GM12878 (cell line): ENCODE results near the gene APOBEC3H. TPM values are rescaled to one million over a fixed set of nuclear protein-coding genes. Genes with fewer than 3 reads are reported as not detected.

Source experiments
- ATF7 ChIP-seq: fragments of 450-650 bp; IDR thresholded peaks from 2 replicates; pipeline ENCODE4 v1.6.1; 2016; ENCODE audit warnings: low read depth, mild to moderate bottlenecking
- BCL11A ChIP-seq: IDR thresholded peaks from 2 replicates; pipeline ENCODE4 v1.6.1; 2011; ENCODE audit warnings: low read depth, low read length
- BMI1 ChIP-seq: fragments of 450-650 bp; IDR thresholded peaks from 2 replicates; pipeline ENCODE4 v1.6.1; 2016; ENCODE audit warnings: mild to moderate bottlenecking, moderate library complexity, borderline replicate concordance
- CBX5 ChIP-seq: sonication (generic); IDR thresholded peaks from 2 replicates; pipeline ENCODE4 v1.6.1; 2016; ENCODE audit warnings: low read depth, moderate library complexity, mild to moderate bottlenecking, inconsistent platforms
- CREB1 ChIP-seq: IDR thresholded peaks from 2 replicates; pipeline ENCODE4 v1.6.1; 2012; ENCODE audit warnings: low read depth, mild to moderate bottlenecking, inconsistent platforms
- ESRRA ChIP-seq: IDR thresholded peaks from 2 replicates; pipeline ENCODE4 v1.6.1; 2012; ENCODE audit warnings: mild to moderate bottlenecking, low read length, improper control_type of control experiment
- ETV6 ChIP-seq, 2 experiments: fragments of 450-650 bp in 1 of 2; IDR thresholded peaks in 1 of 2; conservative IDR thresholded peaks in 1 of 2; 2 replicates each; pipeline ENCODE4 v1.6.1; 2014; ENCODE audit warnings: antibody characterized with exemption in 1 of 2, borderline replicate concordance in 1 of 2, low read depth in 1 of 2, mild to moderate bottlenecking in 1 of 2, moderate library complexity in 1 of 2
- HDAC6 ChIP-seq: fragments of 200-600 bp; sonication (generic); IDR thresholded peaks from one replicate; pipeline ENCODE4 v1.8.0; 2017; ENCODE audit warnings: antibody characterized with exemption; ENCODE audit not compliant: unreplicated experiment
- JUND ChIP-seq: IDR thresholded peaks from 2 replicates; pipeline ENCODE4 v1.6.1; 2012; ENCODE audit warnings: low read depth, mild to moderate bottlenecking, low read length, improper control_type of control experiment, moderate library complexity
- LARP7 ChIP-seq: fragments of 450-650 bp; IDR thresholded peaks from 2 replicates; pipeline ENCODE4 v1.6.1; 2017; ENCODE audit warnings: mild to moderate bottlenecking
- NFIC ChIP-seq: IDR thresholded peaks from 2 replicates; pipeline ENCODE4 v1.6.1; 2012; ENCODE audit warnings: low read depth, mild to moderate bottlenecking, inconsistent platforms, low read length, moderate library complexity
- NR2C1 ChIP-seq: fragments of 450-650 bp; IDR thresholded peaks from 2 replicates; pipeline ENCODE4 v1.6.1; 2017; ENCODE audit warnings: antibody characterized with exemption, mild to moderate bottlenecking, moderate library complexity
- PAX5 ChIP-seq: IDR thresholded peaks from 2 replicates; pipeline ENCODE4 v1.6.1; 2011; ENCODE audit warnings: low read depth, low read length, borderline replicate concordance
- POU2F2 ChIP-seq: IDR thresholded peaks from 3 replicates; pipeline ENCODE4 v1.6.1; 2011; ENCODE audit warnings: low read depth, mild to moderate bottlenecking, low read length, borderline replicate concordance
- RELA ChIP-seq: fragments of 450-650 bp; IDR thresholded peaks from 2 replicates; pipeline ENCODE4 v1.8.0; 2014; ENCODE audit warnings: borderline replicate concordance; ENCODE audit not compliant: partially characterized antibody
- SREBF1 ChIP-seq: IDR thresholded peaks from 2 replicates; pipeline ENCODE4 v1.6.1; 2012; ENCODE audit warnings: mild to moderate bottlenecking, low read length
- SUPT20H ChIP-seq: IDR thresholded peaks from 2 replicates; pipeline ENCODE4 v1.6.1; 2011; ENCODE audit warnings: low read depth, mild to moderate bottlenecking, low read length, moderate library complexity, borderline replicate concordance; ENCODE audit not compliant: control insufficient read depth
- SUZ12 ChIP-seq: fragments of 200-600 bp; sonication (generic); IDR thresholded peaks from one replicate; pipeline ENCODE4 v1.6.1; 2018; ENCODE audit warnings: antibody characterized with exemption, mild to moderate bottlenecking; ENCODE audit not compliant: unreplicated experiment
- ZNF207 ChIP-seq: fragments of 450-650 bp; IDR thresholded peaks from 2 replicates; pipeline ENCODE4 v1.6.1; 2014; ENCODE audit warnings: antibody characterized with exemption, mild to moderate bottlenecking, borderline replicate concordance
- polyA plus RNA-seq, 11 experiments: library from polyadenylated mRNA; depleted of rRNA in 4 of 11; unstranded in 6 of 11; stranded (reverse) in 5 of 11; fragments of >200 nt; fragmentation: Nextera tagmentation in 4 of 11; fragmentation: Illumina TruSeq in 1 of 11; extraction: Ambion mirVana in 4 of 11; extraction: Trizol in 1 of 11; gene quantifications; 1 replicate in 1 of 11; 2 replicates in 10 of 11; pipeline versions ENCODE4 v1.2.1 to v1.2.3, GENCODE V29; 2011 to 2016; ENCODE audit warnings: inconsistent platforms in 2 of 11, missing spikeins in 2 of 11, low read depth in 1 of 11
- total RNA-seq, 4 experiments: library from RNA; depleted of rRNA in 3 of 4; stranded (reverse); fragments of >200 nt in 3 of 4; fragmentation: Illumina TruSeq in 1 of 4; extraction: Trizol in 1 of 4; gene quantifications; 2 replicates each; pipeline versions ENCODE4 v1.2.1 to v1.2.3, GENCODE V29; 2013 to 2021
- TF ChIP-seq, protein P1 (sequence below): fragments of 450-650 bp; IDR thresholded peaks from 2 replicates; pipeline ENCODE4 v1.6.1; 2017; ENCODE audit warnings: low read depth, mild to moderate bottlenecking, moderate library complexity
- TF ChIP-seq, protein P2 (sequence below): fragments of 450-650 bp; IDR thresholded peaks from 2 replicates; pipeline ENCODE4 v1.6.1; 2016; ENCODE audit warnings: mild to moderate bottlenecking
- TF ChIP-seq, protein P3 (sequence below): fragments of 450-650 bp; formaldehyde crosslinking; IDR thresholded peaks from 2 replicates; pipeline ENCODE4 v1.4.0; 2020; ENCODE audit warnings: mild to moderate bottlenecking, moderate library complexity
- TF ChIP-seq, protein P4 (sequence below): IDR thresholded peaks from 2 replicates; pipeline ENCODE4 v1.6.1; 2012; ENCODE audit warnings: low read depth, low read length, improper control_type of control experiment

APOBEC3H gene
- total and polyA plus RNA-seq, 10 of the 15 experiments (the other 5 are each of a cell fraction or from before 2014, with no cell fraction given), result 7.5 to 23.0 (median 14.8) TPM

DNA sequence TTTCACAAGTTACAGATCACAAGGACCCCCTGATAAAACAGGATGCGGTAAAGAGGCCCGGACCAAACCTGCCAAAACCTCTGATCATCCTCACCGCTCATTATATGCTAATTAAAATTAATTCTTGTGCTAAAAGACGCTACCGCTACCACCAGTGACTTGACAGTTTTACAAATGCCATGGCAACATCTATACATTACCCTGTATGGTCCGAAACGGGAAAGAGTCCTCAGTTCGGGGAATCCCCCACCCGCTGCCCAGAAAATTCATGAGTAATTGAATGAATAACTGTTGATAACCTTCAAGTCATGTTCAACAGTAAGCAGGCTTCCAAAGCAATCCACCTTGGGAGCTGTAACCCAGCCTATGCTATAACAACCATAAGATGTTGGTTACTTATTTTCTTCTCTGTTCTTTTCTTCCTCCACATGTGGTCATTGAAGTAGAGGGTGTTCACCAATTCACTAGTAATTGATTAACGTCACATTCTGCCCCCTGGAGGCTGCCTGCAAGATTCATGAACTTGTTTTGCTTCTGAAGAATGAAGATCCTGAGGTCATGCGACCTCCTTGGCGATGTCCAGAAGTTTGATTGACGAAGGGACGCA, 20.6 kb downstream of the APOBEC3H start (continued):
- peak; percentile 97 for TF ChIP-seq RELA
- TF ChIP-seq HDAC6, result no peak
- no peak for TF ChIP-seq SUPT20H
- TF ChIP-seq, protein P1, sequence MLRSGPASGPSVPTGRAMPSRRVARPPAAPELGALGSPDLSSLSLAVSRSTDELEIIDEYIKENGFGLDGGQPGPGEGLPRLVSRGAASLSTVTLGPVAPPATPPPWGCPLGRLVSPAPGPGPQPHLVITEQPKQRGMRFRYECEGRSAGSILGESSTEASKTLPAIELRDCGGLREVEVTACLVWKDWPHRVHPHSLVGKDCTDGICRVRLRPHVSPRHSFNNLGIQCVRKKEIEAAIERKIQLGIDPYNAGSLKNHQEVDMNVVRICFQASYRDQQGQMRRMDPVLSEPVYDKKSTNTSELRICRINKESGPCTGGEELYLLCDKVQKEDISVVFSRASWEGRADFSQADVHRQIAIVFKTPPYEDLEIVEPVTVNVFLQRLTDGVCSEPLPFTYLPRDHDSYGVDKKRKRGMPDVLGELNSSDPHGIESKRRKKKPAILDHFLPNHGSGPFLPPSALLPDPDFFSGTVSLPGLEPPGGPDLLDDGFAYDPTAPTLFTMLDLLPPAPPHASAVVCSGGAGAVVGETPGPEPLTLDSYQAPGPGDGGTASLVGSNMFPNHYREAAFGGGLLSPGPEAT, result peak; percentile 90
- TF ChIP-seq LARP7, result no peak
- TF ChIP-seq PAX5, result peak; percentile 67; the same call in 1 of the 2 replicates
- TF ChIP-seq NR2C1, result peak; percentile 11; the same call in 1 of the 2 replicates
- TF ChIP-seq, protein P2, sequence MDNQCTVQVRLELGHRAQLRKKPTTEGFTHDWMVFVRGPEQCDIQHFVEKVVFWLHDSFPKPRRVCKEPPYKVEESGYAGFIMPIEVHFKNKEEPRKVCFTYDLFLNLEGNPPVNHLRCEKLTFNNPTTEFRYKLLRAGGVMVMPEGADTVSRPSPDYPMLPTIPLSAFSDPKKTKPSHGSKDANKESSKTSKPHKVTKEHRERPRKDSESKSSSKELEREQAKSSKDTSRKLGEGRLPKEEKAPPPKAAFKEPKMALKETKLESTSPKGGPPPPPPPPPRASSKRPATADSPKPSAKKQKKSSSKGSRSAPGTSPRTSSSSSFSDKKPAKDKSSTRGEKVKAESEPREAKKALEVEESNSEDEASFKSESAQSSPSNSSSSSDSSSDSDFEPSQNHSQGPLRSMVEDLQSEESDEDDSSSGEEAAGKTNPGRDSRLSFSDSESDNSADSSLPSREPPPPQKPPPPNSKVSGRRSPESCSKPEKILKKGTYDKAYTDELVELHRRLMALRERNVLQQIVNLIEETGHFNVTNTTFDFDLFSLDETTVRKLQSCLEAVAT, result peak; percentile 46; the same call in 1 of the 2 replicates
- 0 out of 4 replicates have a peak, but pooled peaks of 1 of the 2 experiments have one; percentile 41 for TF ChIP-seq ETV6 (conservative IDR thresholded peaks at IDR 0.05 in 1 of 2, IDR thresholded peaks at IDR 0.05 in 1 of 2; ENCODE audit: borderline replicate concordance in 1 of 2, low read depth in 1 of 2)
- peak; percentile 97 for TF ChIP-seq BMI1
- TF ChIP-seq, protein P3, sequence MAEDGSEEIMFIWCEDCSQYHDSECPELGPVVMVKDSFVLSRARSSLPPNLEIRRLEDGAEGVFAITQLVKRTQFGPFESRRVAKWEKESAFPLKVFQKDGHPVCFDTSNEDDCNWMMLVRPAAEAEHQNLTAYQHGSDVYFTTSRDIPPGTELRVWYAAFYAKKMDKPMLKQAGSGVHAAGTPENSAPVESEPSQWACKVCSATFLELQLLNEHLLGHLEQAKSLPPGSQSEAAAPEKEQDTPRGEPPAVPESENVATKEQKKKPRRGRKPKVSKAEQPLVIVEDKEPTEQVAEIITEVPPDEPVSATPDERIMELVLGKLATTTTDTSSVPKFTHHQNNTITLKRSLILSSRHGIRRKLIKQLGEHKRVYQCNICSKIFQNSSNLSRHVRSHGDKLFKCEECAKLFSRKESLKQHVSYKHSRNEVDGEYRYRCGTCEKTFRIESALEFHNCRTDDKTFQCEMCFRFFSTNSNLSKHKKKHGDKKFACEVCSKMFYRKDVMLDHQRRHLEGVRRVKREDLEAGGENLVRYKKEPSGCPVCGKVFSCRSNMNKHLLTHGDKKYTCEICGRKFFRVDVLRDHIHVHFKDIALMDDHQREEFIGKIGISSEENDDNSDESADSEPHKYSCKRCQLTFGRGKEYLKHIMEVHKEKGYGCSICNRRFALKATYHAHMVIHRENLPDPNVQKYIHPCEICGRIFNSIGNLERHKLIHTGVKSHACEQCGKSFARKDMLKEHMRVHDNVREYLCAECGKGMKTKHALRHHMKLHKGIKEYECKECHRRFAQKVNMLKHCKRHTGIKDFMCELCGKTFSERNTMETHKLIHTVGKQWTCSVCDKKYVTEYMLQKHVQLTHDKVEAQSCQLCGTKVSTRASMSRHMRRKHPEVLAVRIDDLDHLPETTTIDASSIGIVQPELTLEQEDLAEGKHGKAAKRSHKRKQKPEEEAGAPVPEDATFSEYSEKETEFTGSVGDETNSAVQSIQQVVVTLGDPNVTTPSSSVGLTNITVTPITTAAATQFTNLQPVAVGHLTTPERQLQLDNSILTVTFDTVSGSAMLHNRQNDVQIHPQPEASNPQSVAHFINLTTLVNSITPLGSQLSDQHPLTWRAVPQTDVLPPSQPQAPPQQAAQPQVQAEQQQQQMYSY (CRISPR knock-in tag), result no peak
- TF ChIP-seq SUZ12, result no peak
- TF ChIP-seq BCL11A, result peak; percentile 95; the same call in 1 of the 2 replicates
- TF ChIP-seq, protein P4, sequence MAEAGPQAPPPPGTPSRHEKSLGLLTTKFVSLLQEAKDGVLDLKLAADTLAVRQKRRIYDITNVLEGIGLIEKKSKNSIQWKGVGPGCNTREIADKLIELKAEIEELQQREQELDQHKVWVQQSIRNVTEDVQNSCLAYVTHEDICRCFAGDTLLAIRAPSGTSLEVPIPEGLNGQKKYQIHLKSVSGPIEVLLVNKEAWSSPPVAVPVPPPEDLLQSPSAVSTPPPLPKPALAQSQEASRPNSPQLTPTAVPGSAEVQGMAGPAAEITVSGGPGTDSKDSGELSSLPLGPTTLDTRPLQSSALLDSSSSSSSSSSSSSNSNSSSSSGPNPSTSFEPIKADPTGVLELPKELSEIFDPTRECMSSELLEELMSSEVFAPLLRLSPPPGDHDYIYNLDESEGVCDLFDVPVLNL, result no peak
- 0 out of 2 replicates have a peak, but pooled peaks have one; percentile 34 for TF ChIP-seq CBX5
- no peak for TF ChIP-seq JUND
- TF ChIP-seq ESRRA, result no peak
- peak; percentile 77 for TF ChIP-seq NFIC
- TF ChIP-seq POU2F2, result peak; percentile 53; the same call in 2 of the 3 replicates
- no peak; the same call in 1 of the 2 replicates for TF ChIP-seq ZNF207
- TF ChIP-seq CREB1, result peak; percentile 44; the same call in 1 of the 2 replicates
- no peak for TF ChIP-seq SREBF1
- TF ChIP-seq ATF7, result peak; percentile 81
